Natural killer cell (primary cell): ENCODE data around the gene AK3. TPM values are rescaled to one million over a fixed set of nuclear protein-coding genes. Genes with fewer than 3 reads are reported as not detected.

ENCODE experiments used
- ATAC-seq, 3 donors: fragments of 150-1000 bp in 2 of 3; fragments of 200-7000 bp in 1 of 3; cut with Tn5 transposase; 1 replicate in 1 of 3; 2 replicates in 2 of 3; pipeline ENCODE4 v1.10.0; 2021; ENCODE audit warnings: mild to moderate bottlenecking in 2 of 3, moderate library complexity in 2 of 3
- DNase-seq, 2 donors: peaks; one replicate each; pipeline versions ENCODE4 v3.0.0 to v3.0.0-alpha.2; 2013 to 2021; ENCODE audit warnings: mixed read lengths in 1 of 2
- H3K27ac ChIP-seq: one replicate; pipeline ENCODE4 v1.5.1; 2013; ENCODE audit warnings: mild to moderate bottlenecking, low read length
- H3K27me3 ChIP-seq: one replicate; pipeline ENCODE4 v1.6.1; 2013; ENCODE audit warnings: low read length; ENCODE audit not compliant: control insufficient read depth, insufficient read depth
- H3K36me3 ChIP-seq: one replicate; pipeline ENCODE4 v1.6.1; 2013; ENCODE audit warnings: low read length; ENCODE audit not compliant: control insufficient read depth, insufficient read depth
- H3K4me1 ChIP-seq: one replicate; pipeline ENCODE4 v1.6.1; 2013; ENCODE audit warnings: low read length; ENCODE audit not compliant: control insufficient read depth, insufficient read depth
- H3K4me3 ChIP-seq: one replicate; pipeline ENCODE4 v1.5.1; 2013; ENCODE audit warnings: low read length
- H3K9me3 ChIP-seq: one replicate; pipeline ENCODE4 v1.6.1; 2013; ENCODE audit warnings: low read length; ENCODE audit not compliant: control insufficient read depth, insufficient read depth
- H3K27ac Mint-ChIP-seq, 2 donors: one replicate each; pipeline ENCODE4 v1.8.0; 2022; ENCODE audit warnings: mild to moderate bottlenecking in 2 of 2, mixed read lengths in 2 of 2, moderate library complexity in 1 of 2
- H3K27me3 Mint-ChIP-seq, 2 donors: one replicate each; pipeline ENCODE4 v1.8.0; 2022; ENCODE audit warnings: low read depth in 2 of 2, mixed read lengths in 2 of 2
- H3K36me3 Mint-ChIP-seq: one replicate; pipeline ENCODE4 v1.8.0; 2022; ENCODE audit warnings: mixed read lengths
- H3K4me1 Mint-ChIP-seq, 2 donors: one replicate each; pipeline ENCODE4 v1.8.0; 2022; ENCODE audit warnings: mixed read lengths in 2 of 2
- H3K4me3 Mint-ChIP-seq: one replicate; pipeline ENCODE4 v1.8.0; 2022; ENCODE audit warnings: mild to moderate bottlenecking, moderate library complexity, mixed read lengths
- H3K9me3 Mint-ChIP-seq, 2 donors: one replicate each; pipeline ENCODE4 v1.8.0; 2022; ENCODE audit warnings: mixed read lengths in 2 of 2
- WGBS: methylation state at CpG from one replicate; pipeline ENCODE4 v1.1.7; 2013; ENCODE audit warnings: missing lambda C conversion rate; ENCODE audit not compliant: insufficient coverage; 5-methylcytosine and 5-hydroxymethylcytosine counted together
- intact Hi-C: fragments of 100-400 bp; cut with micrococcal nuclease; formaldehyde crosslinking; loops from one replicate; pipeline ENCODE4 v1.14.2; 2022
- total RNA-seq, 4 donors: library from RNA; stranded (reverse); fragments of 120-200 nt in 1 of 4; gene quantifications; one replicate each; pipeline versions ENCODE4 v1.2.3 to v1.2.4, GENCODE V29; 2013 to 2022
- TF ChIP-seq, protein P1 (sequence below): fragments of 200-600 bp; IDR thresholded peaks from one replicate; pipeline ENCODE4 v1.8.0; 2022; ENCODE audit warnings: antibody characterized with exemption

AK3 gene
- total RNA-seq, 3 donors from 2014 or later (not counting 1 experiment from before 2014, with no cell fraction given) = 18.6 to 23.1 (median 21.0) TPM

DNA sequence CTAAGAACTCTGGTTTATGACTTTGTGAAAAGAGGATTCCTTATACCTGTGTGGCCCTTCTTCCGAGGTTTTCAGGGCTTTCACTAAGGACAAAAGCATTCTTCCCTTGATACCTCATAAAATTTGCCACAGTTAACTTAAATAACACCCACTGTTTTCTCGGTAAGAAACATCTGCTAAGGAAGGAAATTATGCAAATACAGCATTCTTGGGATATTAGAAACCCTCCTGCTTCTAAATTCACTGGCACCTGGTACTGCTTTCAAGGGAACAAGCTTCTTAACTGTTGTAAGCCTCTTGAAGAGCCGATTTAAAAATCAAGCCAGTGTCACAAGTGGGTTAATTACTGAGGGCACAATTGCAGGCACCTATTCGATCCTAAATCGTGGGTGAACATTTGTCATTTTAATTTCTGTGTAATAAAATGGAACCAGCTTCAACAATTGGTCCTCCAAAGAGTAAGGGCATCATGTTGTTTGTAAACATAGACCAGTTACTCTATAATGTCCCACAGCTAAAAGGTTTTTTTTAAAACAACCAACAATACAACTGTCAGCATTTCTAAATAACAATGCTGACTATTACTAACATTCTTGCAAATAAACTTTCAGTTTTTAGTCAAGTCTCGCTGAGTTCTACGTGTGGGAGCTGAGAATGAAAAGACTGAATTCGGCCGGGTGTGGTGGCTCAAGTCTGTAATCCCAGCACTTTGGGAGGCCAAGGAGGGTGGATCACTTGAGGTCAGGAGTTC is 26.6 kb downstream of the AK3 start:
- intact Hi-C loops = no loop called here
- no peak overlapping the region for H3K27ac ChIP-seq
- DNase-seq (no peak), ATAC-seq (no peak)
- 94% methylated on average over 9 of the region's 9 CpGs for WGBS
- peak overlapping the region in 1 of 2 donors; percentile 4 for H3K27ac Mint-ChIP-seq
- peaks cover 0 to 5% of the 10 kb centered on the region in 2 donors for H3K4me1 Mint-ChIP-seq
- H3K9me3 ChIP-seq = no peaks in the 10 kb centered on the region
- H3K27me3 ChIP-seq = no peaks in the 10 kb centered on the region
- no peak overlapping the region for H3K4me3 ChIP-seq
- H3K4me3 Mint-ChIP-seq = no peak overlapping the region
- H3K36me3 ChIP-seq = peaks cover 55% of the 10 kb centered on the region
- peaks cover 20% of the 10 kb centered on the region for H3K36me3 Mint-ChIP-seq
- no peaks in the 10 kb centered on the region for H3K4me1 ChIP-seq
- H3K9me3 Mint-ChIP-seq = no peaks in the 10 kb centered on the region
- TF ChIP-seq, protein P1, sequence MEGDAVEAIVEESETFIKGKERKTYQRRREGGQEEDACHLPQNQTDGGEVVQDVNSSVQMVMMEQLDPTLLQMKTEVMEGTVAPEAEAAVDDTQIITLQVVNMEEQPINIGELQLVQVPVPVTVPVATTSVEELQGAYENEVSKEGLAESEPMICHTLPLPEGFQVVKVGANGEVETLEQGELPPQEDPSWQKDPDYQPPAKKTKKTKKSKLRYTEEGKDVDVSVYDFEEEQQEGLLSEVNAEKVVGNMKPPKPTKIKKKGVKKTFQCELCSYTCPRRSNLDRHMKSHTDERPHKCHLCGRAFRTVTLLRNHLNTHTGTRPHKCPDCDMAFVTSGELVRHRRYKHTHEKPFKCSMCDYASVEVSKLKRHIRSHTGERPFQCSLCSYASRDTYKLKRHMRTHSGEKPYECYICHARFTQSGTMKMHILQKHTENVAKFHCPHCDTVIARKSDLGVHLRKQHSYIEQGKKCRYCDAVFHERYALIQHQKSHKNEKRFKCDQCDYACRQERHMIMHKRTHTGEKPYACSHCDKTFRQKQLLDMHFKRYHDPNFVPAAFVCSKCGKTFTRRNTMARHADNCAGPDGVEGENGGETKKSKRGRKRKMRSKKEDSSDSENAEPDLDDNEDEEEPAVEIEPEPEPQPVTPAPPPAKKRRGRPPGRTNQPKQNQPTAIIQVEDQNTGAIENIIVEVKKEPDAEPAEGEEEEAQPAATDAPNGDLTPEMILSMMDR = no peak
- no peaks in the 10 kb centered on the region for H3K27me3 Mint-ChIP-seq

DNA sequence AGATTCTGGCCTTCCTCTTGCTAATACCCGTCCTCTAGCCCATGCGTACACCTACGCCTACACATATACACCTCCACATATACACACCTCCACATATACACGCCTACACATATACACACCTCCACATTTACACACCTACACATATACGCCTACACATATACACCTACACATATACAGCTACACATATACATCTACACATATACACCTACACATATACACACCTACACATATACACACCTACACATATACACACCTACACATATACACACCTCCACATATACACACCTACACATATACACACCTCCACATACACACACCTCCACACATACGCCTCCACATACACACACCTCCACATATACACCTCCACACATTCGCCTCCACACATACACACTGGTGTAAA is 27.2 kb downstream of the AK3 start:
- H3K27me3 Mint-ChIP-seq = no peaks in the 10 kb centered on the region
- peak in 1 of 2 donors; percentile 14 for DNase-seq
- peaks cover 0 to under 1% of the 10 kb centered on the region in 2 donors for H3K4me1 Mint-ChIP-seq
- Histone ChIP-seq H3K9me3 (no peaks in the 10 kb centered on the region), H3K27ac (no peak overlapping the region), H3K4me3 (no peak overlapping the region), H3K36me3 (peaks cover 52% of the 10 kb centered on the region), H3K4me1 (no peaks in the 10 kb centered on the region), H3K27me3 (no peaks in the 10 kb centered on the region)
- H3K36me3 Mint-ChIP-seq = peaks cover 15% of the 10 kb centered on the region
- intact Hi-C loops = no loop called here
- H3K4me3 Mint-ChIP-seq = no peak overlapping the region
- TF ChIP-seq, protein P1 = no peak
- peak in 1 of 3 donors; percentile 69 for ATAC-seq
- WGBS = 72% methylated on average over 7 of the region's 7 CpGs
- H3K27ac Mint-ChIP-seq = peak overlapping the region in 1 of 2 donors; percentile 4
- no peaks in the 10 kb centered on the region for H3K9me3 Mint-ChIP-seq

DNA sequence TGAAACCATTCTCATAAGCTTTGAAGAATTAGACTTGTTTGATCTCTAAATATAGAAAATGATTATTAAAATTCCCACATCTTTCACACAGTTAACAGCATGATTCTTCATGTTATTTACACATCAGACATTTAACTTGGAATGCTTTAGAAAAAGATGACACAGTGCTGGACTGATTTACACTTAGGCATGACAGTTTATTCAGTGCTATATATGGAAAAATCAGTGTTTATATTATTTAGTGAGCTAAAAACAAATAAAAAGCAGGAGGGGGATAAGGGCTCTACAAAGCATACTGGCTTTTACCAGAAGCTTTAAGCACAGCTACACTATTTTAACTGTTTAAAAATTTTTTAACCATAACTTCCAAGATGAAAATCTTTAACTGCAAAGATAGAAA is 31.6 kb downstream of the AK3 start:
- peaks cover 43% of the 10 kb centered on the region for H3K36me3 ChIP-seq
- H3K27ac Mint-ChIP-seq = peak overlapping the region in 1 of 2 donors; percentile 11

More for the DNA sequence above, 31.6 kb downstream of the AK3 start:
- no peak for ATAC-seq
- TF ChIP-seq, protein P1 = no peak
- intact Hi-C loops = no loop called here
- Histone ChIP-seq H3K4me3 (no peak overlapping the region), H3K27ac (no peak overlapping the region), H3K9me3 (no peaks in the 10 kb centered on the region), H3K27me3 (no peaks in the 10 kb centered on the region), H3K4me1 (no peaks in the 10 kb centered on the region)
- Mint-ChIP-seq H3K27me3 (no peaks in the 10 kb centered on the region), H3K4me1 (no peaks in the 10 kb centered on the region), H3K36me3 (peaks cover 7% of the 10 kb centered on the region), H3K9me3 (no peaks in the 10 kb centered on the region), H3K4me3 (no peak overlapping the region)
- DNase-seq = no peak
